ENCODE data around the gene MFSD6. TPM values are rescaled to one million over a fixed set of nuclear protein-coding genes. Genes with fewer than 3 reads are reported as not detected.
A peak's percentile ranks its signal among the peaks of the same experiment; 100 is the strongest.

MFSD6 gene
- total RNA-seq, 2 donors from 2014 or later: 18.8 to 37.5 TPM

DNA sequence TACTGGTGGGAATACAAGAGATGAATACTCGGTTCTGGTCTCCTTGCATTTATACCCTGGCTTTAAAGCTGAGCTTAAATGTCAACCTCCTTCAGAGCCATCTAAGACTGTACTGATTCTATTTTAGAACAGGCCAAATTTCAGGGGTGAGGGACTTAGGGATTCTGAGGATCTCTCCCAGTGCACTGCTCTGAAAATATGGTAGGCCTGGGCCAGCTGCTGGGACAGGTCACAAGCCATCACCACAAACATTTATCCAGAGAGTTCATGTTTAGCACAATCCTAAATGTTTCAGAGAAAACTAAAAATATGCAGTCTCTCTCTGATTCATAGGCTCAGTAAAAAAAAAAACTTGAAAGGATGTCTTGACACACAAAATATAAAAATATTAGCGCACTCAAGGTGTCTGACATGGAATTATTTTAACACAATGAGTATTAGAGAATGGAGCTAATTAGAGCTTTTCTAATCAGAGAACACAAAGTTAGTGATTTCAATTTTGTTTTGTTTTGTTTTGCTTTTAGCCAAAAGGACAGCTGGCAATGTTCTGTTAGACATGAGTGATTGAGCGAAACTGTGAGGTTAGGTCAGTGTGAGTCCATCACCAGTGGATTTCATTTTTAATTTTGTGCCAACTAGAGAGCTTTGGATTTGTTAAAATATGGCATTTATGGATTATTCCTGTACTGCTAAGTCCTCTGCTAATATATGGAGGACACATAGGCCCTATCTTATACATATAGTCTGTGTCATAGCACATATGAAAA lies 38.8 kb downstream of the MFSD6 start:
- H3K9me3 Mint-ChIP-seq: peaks cover 0 to 6% of the 10 kb centered on the region in 2 donors
- no peak for DNase-seq (ENCODE audit: low spot score in 2 of 2)
- peaks cover 0 to 15% of the 10 kb centered on the region in 2 donors for H3K36me3 Mint-ChIP-seq
- no peak for ATAC-seq
- no peak overlapping the region for H3K27ac Mint-ChIP-seq

DNA sequence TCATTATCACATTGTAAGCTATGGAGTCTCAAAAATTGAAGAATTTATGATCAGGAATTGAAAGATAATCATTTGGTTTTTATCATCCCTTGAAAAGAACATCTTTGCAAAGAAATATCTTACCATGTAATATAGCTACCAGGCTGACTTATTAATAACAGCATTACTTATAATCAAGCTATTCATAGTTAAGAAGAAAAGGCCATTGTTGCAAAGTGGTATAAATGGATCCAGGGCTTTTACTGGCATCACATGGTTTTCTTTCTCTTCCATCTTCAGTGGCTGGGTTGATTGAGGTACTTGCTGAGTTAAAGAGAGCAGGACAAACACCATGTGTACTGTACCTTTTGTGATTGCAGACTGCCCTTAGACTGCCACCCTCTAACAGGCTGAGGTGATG lies 39.6 kb downstream of the MFSD6 start:
- Mint-ChIP-seq H3K27ac (no peak overlapping the region), H3K9me3 (peaks cover 0 to 7% of the 10 kb centered on the region in 2 donors), H3K36me3 (peaks cover 2 to 16% of the 10 kb centered on the region in 2 donors)
- ATAC-seq (no peak), DNase-seq (ENCODE audit: low spot score in 2 of 2) (no peak)

DNA sequence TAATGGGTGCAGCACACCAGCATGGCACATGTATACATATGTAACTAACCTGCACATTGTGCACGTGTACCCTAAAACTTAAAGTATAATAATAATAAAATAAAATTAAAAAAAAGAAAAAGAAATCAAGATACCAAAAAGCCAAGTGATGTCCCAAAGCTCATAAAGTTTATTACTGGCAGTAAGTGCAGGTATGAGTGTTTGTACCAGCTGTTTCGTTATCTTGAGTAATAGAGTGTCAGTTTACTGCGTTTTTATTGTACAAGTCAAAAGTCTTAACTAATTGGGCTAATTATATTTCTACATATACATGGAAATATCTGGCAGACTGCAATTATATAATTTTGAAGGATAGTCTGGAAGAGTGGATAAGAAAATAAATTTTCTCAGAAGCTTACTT lies 41.8 kb downstream of the MFSD6 start:
- peaks cover 11 to 22% of the 10 kb centered on the region in 2 donors for H3K36me3 Mint-ChIP-seq
- ATAC-seq (no peak), DNase-seq (ENCODE audit: low spot score in 2 of 2) (no peak)
- peaks cover 0 to 12% of the 10 kb centered on the region in 2 donors for H3K9me3 Mint-ChIP-seq
- H3K27ac Mint-ChIP-seq: no peak overlapping the region

DNA sequence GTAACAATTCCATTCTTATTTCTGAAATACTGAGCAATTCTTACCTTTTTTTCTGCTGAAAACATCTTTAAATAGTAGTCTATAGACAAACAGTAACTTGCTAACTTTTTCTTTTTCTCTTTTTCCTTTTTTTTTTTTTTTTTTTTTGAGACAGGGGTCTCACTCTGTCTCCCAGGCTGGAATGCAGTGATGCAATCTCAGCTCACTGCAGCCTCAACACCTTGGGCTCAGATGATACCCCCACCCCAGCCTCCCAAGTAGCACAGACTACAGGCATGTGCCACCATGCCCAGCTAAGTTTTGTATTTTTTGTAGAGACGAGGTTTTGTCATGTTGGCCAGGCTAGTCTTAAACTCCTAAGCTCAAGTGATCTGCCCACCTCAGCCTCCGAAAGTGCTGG lies 42.2 kb downstream of the MFSD6 start:
- no peak for DNase-seq (ENCODE audit: low spot score in 2 of 2)
- Mint-ChIP-seq H3K9me3 (peaks cover 0 to 12% of the 10 kb centered on the region in 2 donors), H3K27ac (no peak overlapping the region), H3K36me3 (peaks cover 11 to 24% of the 10 kb centered on the region in 2 donors)
- ATAC-seq: no peak

DNA sequence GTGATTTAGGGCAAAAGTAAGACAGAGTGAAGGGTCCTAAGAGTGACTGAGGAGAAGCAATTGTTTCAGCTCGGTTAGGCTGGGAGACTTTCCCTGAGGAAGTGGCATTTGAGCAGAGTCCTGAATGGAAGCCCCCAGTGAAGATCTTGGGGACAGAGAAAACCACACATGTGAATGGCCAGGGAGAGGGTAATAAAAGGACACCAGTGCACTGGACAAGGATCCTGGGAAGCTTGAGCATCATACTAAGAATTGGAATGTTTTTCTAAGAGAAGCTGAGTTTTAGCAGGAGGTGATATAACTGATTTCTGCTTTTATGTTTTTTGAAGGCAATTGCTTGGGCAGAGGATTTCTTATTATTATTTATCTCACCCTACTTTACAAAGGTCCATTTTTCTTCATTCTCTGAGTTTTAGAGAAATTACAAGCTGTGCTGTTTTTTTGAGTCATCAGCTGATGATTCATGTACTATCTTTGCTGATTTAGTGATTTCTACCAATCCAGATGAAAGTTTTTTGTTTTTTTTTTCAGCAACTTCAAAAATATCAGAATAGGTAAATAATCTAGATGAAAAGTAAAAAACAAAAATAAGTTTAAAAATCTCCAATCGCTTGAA lies 43.5 kb downstream of the MFSD6 start:
- Mint-ChIP-seq H3K9me3 (peaks cover 0 to 12% of the 10 kb centered on the region in 2 donors), H3K27ac (no peak overlapping the region), H3K36me3 (peaks cover 13 to 23% of the 10 kb centered on the region in 2 donors)
- ATAC-seq (peak in 1 of 2 donors; percentile 61), DNase-seq (ENCODE audit: low spot score in 2 of 2) (no peak)

DNA sequence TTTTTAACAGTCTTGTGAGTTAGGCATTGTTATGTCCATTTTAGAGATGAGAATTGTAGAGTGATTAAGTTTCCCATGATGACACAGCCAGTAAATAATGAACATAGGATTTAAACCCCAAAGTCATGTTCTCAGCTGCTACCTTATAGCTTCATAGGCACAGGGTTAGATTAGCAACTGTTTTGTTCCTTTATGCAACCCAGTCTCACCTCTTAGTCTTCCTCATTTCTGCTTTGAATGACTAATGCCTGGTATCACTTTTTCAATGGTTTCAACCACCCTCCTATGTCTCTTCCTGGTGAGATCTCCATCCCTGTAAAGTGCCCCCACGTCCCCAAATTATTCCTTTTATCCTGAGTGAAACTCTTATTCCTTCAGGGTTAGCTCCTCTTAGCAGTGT lies 44.3 kb downstream of the MFSD6 start:
- no peak for DNase-seq (ENCODE audit: low spot score in 2 of 2)
- H3K36me3 Mint-ChIP-seq: peaks cover 21 to 30% of the 10 kb centered on the region in 2 donors
- H3K9me3 Mint-ChIP-seq: peaks cover 0 to 12% of the 10 kb centered on the region in 2 donors
- H3K27ac Mint-ChIP-seq: peak overlapping the region in 1 of 2 donors; percentile 14
- ATAC-seq: peak; percentile 74 to 83

DNA sequence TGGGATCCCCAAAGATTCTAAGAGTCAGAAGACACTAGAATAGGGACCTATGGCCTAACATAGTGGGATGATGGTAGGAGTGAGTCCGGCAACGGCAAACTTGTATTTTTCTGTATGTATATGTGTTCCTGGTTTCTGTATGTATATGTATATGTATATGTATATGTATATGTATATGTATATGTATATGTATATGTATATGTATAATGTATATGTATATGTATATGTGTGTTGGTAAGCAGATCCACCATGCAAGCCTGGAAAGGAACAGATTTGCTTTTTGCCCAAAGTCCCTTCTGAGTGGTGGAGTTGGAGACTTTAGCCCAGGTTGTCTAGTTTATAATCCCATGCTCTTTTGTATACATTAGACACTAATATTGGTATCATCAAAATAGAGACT lies 46.6 kb downstream of the MFSD6 start:
- no peak for DNase-seq (ENCODE audit: low spot score in 2 of 2)
- Mint-ChIP-seq H3K27ac (no peak overlapping the region), H3K36me3 (peaks cover 28 to 31% of the 10 kb centered on the region in 2 donors), H3K9me3 (peaks cover 0 to 6% of the 10 kb centered on the region in 2 donors)
- no peak for ATAC-seq

DNA sequence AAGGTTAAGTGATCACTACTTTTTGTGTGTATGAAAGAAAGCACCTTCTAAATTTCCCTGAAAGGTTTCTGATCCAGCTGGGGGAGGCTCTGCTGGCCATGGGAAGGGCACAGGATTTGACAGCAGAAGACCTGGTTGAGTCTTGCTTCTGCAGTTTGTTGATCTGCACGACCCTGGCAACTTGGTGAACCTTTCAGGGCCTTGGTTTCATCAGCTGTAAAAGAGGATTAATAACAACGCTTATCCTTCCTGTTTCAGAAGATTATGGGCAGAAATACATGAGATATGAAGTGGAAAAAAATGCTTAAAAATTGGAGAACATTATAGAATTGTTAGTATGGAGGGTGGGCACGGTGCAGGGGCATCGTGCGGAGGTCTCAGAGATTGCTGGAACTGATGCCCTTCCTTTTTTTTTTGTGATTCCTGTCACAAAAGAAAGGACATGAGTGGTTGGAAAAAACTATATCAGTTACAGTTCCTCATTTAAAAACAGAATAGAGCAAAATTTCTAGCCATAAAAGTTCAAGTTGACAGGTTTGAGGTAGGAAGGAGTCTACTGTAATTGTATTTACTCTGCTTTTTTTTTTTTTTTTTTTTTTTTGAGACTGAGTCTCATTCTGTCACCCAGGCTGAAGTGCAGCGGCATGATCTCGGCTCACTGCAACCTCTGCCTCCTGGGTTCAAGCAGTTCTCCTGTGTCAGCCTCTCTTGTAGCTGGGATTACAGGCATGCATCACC lies 47.4 kb downstream of the MFSD6 start:
- no peak for DNase-seq (ENCODE audit: low spot score in 2 of 2)
- H3K36me3 Mint-ChIP-seq: peaks cover 28 to 34% of the 10 kb centered on the region in 2 donors
- peaks cover 0 to 6% of the 10 kb centered on the region in 2 donors for H3K9me3 Mint-ChIP-seq
- no peak for ATAC-seq
- H3K27ac Mint-ChIP-seq: no peak overlapping the region

DNA sequence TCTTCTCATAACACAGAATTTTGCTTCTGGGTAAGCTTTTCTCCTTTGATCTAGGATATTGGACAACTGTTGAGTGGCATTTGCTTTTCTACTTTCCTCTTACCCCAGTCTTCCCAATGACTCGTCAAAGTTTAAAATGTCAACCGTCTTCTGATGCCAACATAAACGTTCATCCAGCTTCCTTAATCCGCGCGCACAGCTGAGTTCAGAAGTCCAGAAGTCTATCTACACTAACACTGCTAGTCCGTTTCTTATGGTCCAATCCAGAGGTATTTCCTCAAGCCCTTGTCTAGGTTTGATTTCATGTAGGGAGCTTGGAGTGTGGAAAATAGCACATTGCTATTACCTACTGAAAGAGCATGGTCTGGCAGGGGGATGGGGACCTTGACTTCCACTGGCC lies 48.7 kb downstream of the MFSD6 start:
- peaks cover 0 to 6% of the 10 kb centered on the region in 2 donors for H3K9me3 Mint-ChIP-seq
- no peak for ATAC-seq
- H3K36me3 Mint-ChIP-seq: peaks cover 28 to 37% of the 10 kb centered on the region in 2 donors
- DNase-seq (ENCODE audit: low spot score in 2 of 2): no peak
- H3K27ac Mint-ChIP-seq: no peak overlapping the region

DNA sequence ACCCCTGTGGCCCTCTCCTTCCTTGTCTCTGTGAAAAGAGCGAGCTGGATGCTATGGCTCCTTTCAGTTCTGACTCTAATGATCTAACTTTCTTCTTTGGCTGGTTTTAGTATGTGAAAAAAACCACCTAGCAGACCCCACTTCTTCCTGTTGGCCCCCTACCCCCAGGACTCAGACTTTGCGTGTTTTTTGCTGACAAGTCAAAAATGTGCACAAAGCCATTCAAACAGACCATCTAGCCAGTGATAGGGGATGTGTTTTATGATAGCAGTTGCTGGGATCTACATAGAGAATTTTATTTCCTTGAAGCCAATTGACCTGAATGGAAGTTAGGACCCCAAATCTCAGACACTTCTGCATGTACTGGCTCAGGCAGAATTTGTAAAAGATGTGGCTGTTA lies 49.1 kb downstream of the MFSD6 start:
- no peak for DNase-seq (ENCODE audit: low spot score in 2 of 2)
- H3K27ac Mint-ChIP-seq: no peak overlapping the region
- H3K36me3 Mint-ChIP-seq: peaks cover 28 to 37% of the 10 kb centered on the region in 2 donors

DNA sequence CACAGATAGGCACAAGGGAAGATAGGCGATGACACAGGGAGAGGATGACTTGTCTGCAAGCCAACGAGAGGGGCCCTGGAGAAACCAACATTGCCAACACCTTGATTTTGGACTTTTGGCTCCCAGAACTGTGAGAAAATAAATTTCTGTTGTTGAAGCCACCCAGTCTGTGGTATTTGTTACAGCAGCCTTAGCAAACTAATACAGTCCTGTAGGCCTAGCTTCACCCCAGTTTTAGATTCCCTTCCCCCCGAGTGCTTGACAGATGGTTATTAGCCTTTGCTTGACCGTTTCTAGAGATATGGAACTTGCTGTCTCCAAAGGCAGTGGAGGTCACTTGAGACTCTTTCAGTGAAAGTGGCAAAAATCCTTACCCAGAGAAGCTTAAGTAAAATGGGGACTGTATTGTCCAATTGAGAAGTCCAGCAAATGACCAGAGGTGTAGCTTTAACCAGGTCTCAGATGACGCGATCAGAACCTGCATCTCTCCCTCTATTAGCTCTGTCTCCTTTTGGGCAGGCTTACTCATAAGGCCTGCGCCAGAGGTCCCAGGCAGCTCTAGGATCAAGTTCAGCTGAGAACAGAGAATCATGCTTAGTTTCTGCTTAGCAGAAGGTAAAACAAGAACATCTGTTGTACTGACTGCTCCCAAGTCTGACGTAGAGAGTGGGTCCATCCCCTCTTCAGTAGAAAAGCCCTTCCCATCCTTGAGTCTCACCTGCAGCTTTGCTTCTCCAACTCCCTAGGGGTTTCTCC lies 50.4 kb downstream of the MFSD6 start:
- Mint-ChIP-seq H3K9me3 (no peaks in the 10 kb centered on the region), H3K36me3 (peaks cover 18 to 24% of the 10 kb centered on the region in 2 donors), H3K27ac (peak overlapping the region in 1 of 2 donors; percentile 15)
- ATAC-seq: no peak
- DNase-seq (ENCODE audit: low spot score in 2 of 2): no peak

More for the DNA sequence above, 49.1 kb downstream of the MFSD6 start:
- no peak for ATAC-seq
- H3K9me3 Mint-ChIP-seq: peaks cover 0 to 6% of the 10 kb centered on the region in 2 donors

DNA sequence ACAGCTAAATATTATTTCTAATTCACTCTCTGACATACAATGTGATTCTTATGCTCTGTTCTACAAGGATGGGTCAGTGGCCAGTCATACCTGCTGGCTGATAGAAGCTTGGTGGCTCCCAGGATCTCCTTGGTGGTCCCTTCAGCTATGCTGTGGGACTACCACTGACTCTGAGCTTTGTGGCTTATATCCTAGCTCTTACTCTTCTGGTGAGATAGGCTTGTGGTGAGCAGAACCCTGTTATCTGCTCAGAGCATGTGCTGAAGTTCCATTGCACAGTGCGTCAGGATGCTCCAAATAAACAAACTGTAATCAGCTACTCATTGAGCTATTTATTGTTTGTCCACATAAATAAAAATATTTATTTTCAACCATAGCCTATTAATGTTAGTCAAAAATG lies 51.7 kb downstream of the MFSD6 start:
- Mint-ChIP-seq H3K36me3 (peaks cover 16 to 21% of the 10 kb centered on the region in 2 donors), H3K27ac (no peak overlapping the region), H3K9me3 (no peaks in the 10 kb centered on the region)
- DNase-seq (ENCODE audit: low spot score in 2 of 2) (no peak), ATAC-seq (no peak)

DNA sequence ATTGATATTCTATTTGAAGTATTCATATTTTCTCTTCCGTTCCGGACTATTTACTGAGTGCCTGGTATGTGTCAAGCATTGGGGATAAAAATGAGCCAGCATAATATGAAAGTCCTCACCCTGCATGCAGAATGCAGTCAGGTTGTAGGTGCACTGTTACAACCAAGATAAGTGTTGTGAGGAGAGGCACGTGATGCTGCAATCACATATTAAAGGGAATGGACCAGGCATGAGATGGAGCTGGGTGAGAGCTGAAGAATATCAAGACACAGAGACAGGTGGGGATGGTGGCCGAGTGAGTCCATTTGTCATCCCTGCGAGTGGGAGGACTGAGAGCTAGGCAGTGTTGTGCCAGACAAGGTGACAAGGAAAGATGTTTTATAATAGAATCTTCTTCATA lies 52.3 kb downstream of the MFSD6 start:
- ATAC-seq (no peak), DNase-seq (ENCODE audit: low spot score in 2 of 2) (no peak)
- no peak overlapping the region for H3K27ac Mint-ChIP-seq
- peaks cover 16 to 18% of the 10 kb centered on the region in 2 donors for H3K36me3 Mint-ChIP-seq
- H3K9me3 Mint-ChIP-seq: no peaks in the 10 kb centered on the region

DNA sequence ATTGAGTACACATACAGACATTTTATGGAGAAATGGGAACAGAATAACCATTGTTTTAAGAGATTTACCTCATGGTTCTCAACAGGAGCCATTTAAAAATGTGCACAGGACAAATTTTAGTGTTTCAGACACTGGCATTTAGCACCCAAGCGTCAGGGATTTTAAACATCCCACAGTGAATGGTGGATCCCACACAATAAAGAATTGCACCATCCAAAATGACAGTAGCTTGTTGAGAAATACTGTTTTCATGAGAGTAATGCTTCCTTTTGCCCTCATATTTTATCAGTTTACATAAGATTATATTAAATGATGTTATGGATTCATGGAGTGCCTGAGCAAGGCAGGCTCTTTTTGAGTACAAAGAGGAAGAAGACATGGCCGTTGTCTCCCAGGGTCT lies 54.0 kb downstream of the MFSD6 start:
- Mint-ChIP-seq H3K36me3 (peaks cover 16 to 21% of the 10 kb centered on the region in 2 donors), H3K27ac (no peak overlapping the region), H3K9me3 (no peaks in the 10 kb centered on the region)
- ATAC-seq (no peak), DNase-seq (ENCODE audit: low spot score in 2 of 2) (no peak)

DNA sequence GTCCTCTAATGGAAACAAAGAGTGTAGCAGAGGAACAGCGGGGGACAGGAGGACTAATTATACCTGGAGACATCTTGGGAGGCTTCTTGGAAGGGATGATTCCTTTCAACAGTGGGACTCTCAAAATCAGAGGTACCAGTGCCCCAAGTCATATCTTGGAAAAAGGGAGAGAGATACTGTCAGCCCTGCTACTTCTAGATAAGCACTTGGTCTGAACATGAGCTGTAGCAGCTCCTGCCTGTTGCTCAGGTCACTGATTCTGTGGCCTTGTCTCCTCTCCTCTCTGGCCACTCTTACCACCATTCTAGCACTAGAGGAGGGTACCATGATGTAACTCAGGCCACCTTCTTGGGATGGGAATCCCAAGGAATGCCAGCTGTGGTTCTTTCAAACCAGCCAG lies 54.5 kb downstream of the MFSD6 start:
- Mint-ChIP-seq H3K27ac (no peak overlapping the region), H3K36me3 (peaks cover 12 to 17% of the 10 kb centered on the region in 2 donors), H3K9me3 (no peaks in the 10 kb centered on the region)
- no peak for ATAC-seq
- DNase-seq (ENCODE audit: low spot score in 2 of 2): no peak

DNA sequence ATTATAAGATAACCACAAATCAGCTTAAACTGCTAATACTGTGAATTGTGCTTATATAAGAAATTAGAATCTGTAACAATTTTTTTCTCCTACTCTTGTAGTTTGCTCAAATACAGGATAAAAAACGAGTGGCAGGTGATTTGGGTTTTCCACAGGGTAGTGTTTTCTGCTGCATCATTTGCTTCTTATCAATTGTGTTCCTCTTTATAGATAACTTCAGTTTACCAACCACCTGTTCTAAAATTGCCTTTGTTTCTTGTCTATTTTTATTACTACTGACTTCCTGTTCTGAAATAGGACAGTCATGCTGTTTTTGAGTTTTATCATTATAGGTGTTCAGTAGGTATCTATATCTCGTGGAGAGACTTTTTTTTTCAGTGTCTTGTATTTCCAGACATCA lies 56.9 kb downstream of the MFSD6 start:
- no peak for DNase-seq (ENCODE audit: low spot score in 2 of 2)
- Mint-ChIP-seq H3K9me3 (no peaks in the 10 kb centered on the region), H3K36me3 (peaks cover 7 to 22% of the 10 kb centered on the region in 2 donors), H3K27ac (peak overlapping the region in 1 of 2 donors; percentile 34)
- ATAC-seq: no peak
